ENCODE measurements around the gene PPP3CA.

DNA sequence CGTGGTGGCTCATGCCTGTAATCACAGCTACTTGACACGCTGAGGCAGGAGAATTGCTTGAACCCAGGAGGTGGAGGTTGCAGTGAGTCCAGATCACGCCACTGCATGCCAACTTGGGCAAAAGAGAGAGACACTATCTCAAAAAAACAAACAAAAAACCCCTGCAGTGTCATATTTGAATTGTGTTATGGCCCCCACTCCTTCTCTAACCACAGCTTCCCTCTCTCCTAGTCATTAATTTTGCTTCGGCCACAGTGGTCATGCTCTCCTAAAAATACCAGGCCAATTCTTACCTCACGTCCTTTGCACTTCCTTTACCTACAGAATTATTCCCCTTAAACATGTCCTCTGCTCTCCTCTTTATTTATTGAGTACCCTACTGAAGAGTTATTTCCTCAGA, 206.1 kb downstream of the PPP3CA start:
- TF ChIP-seq, protein P1, sequence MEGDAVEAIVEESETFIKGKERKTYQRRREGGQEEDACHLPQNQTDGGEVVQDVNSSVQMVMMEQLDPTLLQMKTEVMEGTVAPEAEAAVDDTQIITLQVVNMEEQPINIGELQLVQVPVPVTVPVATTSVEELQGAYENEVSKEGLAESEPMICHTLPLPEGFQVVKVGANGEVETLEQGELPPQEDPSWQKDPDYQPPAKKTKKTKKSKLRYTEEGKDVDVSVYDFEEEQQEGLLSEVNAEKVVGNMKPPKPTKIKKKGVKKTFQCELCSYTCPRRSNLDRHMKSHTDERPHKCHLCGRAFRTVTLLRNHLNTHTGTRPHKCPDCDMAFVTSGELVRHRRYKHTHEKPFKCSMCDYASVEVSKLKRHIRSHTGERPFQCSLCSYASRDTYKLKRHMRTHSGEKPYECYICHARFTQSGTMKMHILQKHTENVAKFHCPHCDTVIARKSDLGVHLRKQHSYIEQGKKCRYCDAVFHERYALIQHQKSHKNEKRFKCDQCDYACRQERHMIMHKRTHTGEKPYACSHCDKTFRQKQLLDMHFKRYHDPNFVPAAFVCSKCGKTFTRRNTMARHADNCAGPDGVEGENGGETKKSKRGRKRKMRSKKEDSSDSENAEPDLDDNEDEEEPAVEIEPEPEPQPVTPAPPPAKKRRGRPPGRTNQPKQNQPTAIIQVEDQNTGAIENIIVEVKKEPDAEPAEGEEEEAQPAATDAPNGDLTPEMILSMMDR (IDR thresholded peaks at IDR 0.05) = no peak
- TF ChIP-seq POLR2A (IDR thresholded peaks at IDR 0.05) = no peak
